ENCODE data around the gene QTRT2.

QTRT2 gene

GRCh38 chr3:114056130-114057010 is at the start of gene QTRT2, which contains the start of gene CCDC191:
TSS of gene QTRT2 (plus strand) at chr3:114056737. CDS start at chr3:114065258, 8,521 bp downstream.
TSS of gene CCDC191 (minus strand) at chr3:114056526. CDS start at chr3:114056466, 60 bp downstream.
- peak; percentile 97 for DNase-seq

- DNase-seq = no peak
Observed at GRCh38 chr3:114011059-114011797, 45.3 kb upstream of the QTRT2 start.

GRCh38 chr3:114014211-114014610 is 42.3 kb upstream of the QTRT2 start:
- no peak for DNase-seq

GRCh38 chr3:114019486-114019885 is 37.1 kb upstream of the QTRT2 start:
- no peak for DNase-seq

GRCh38 chr3:114020907-114021306 is 35.6 kb upstream of the QTRT2 start:
- DNase-seq = no peak

GRCh38 chr3:114022145-114022802 is 34.3 kb upstream of the QTRT2 start:
- DNase-seq = no peak

- no peak for DNase-seq
Observed at GRCh38 chr3:114025451-114025850, 31.1 kb upstream of the QTRT2 start.

GRCh38 chr3:114026331-114026730 is 30.2 kb upstream of the QTRT2 start:
- no peak for DNase-seq

- no peak for DNase-seq
Observed at GRCh38 chr3:114033721-114034120, 22.8 kb upstream of the QTRT2 start.

GRCh38 chr3:114034211-114034610 is 22.3 kb upstream of the QTRT2 start:
- DNase-seq = no peak

- no peak for DNase-seq
Observed at GRCh38 chr3:114034787-114035545, 21.6 kb upstream of the QTRT2 start.

GRCh38 chr3:114035896-114036295 is 20.6 kb upstream of the QTRT2 start:
- DNase-seq = no peak

- DNase-seq = no peak
Observed at GRCh38 chr3:114043205-114043604, 13.3 kb upstream of the QTRT2 start.

- DNase-seq = no peak
Observed at GRCh38 chr3:114052216-114052615, 4.3 kb upstream of the QTRT2 start.

- no peak for DNase-seq
Observed at GRCh38 chr3:114057011-114057347, 442 bp downstream of the QTRT2 start.

- DNase-seq = no peak
Observed at GRCh38 chr3:114058646-114059045, 2.1 kb downstream of the QTRT2 start.

- no peak for DNase-seq
Observed at GRCh38 chr3:114060906-114061655, 4.5 kb downstream of the QTRT2 start.

GRCh38 chr3:114067804-114068203 is 11.3 kb downstream of the QTRT2 start:
- no peak for DNase-seq

- no peak for DNase-seq
Observed at GRCh38 chr3:114068336-114068735, 11.8 kb downstream of the QTRT2 start.

- DNase-seq = no peak
Observed at GRCh38 chr3:114071786-114072185, 15.2 kb downstream of the QTRT2 start.

GRCh38 chr3:114076711-114077110 is 20.2 kb downstream of the QTRT2 start:
- no peak for DNase-seq

GRCh38 chr3:114078126-114078525 is 21.6 kb downstream of the QTRT2 start:
- DNase-seq = no peak
